ENCODE data around the gene SRP72. TPM values are rescaled to one million over a fixed set of nuclear protein-coding genes. Genes with fewer than 3 reads are reported as not detected.
A peak's percentile ranks its signal among the peaks of the same experiment; 100 is the strongest.

Gene SRP72, protein sequence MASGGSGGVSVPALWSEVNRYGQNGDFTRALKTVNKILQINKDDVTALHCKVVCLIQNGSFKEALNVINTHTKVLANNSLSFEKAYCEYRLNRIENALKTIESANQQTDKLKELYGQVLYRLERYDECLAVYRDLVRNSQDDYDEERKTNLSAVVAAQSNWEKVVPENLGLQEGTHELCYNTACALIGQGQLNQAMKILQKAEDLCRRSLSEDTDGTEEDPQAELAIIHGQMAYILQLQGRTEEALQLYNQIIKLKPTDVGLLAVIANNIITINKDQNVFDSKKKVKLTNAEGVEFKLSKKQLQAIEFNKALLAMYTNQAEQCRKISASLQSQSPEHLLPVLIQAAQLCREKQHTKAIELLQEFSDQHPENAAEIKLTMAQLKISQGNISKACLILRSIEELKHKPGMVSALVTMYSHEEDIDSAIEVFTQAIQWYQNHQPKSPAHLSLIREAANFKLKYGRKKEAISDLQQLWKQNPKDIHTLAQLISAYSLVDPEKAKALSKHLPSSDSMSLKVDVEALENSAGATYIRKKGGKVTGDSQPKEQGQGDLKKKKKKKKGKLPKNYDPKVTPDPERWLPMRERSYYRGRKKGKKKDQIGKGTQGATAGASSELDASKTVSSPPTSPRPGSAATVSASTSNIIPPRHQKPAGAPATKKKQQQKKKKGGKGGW
- 102 TPM for total RNA-seq (ENCODE audit: unreplicated experiment)
- long read RNA-seq, partial matches to known transcripts = 66 of 75 reads
- long read RNA-seq, other reads (novel, unspliced or antisense) = 6 of 75 reads

DNA sequence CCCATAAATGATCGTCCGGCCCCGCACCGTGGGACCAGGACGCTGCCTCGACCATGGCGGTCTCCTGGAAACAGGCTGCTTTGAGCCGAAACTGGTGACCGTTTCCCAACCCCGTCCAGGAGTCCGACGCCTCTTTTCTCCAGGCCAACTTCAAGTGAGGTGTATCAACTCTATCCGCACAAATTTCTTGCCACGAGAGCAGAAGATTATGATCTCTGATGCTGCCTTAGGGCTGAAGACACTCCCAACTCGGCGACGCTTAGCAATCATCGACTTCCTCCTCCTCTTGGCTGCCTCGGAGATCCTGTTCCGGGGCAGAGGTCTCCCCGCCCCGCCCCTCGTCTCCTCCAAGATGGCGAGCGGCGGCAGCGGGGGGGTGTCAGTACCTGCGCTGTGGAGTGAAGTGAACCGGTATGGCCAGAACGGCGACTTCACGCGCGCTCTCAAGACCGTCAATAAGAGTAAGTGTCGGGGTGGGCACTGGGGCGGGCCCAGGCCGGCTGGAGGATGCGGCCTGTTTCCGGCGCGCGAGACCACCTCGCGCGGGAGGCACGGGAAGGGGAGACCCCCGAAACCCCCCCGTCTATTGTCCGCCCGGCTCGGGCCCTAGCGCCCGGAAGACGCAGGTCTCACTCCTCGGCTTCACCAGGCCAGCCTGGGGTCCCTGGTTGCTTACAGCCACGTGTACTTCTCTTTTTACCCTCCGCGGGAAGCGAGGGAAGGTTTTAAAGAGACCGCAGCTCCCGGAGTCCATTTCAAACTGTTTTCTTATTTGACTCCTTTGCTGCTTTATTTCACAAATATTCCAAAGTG, at the start of gene SRP72:
Gene SRP72, plus strand, starts transcription at position 334 of the 813 bp plus-strand sequence. Its CDS starts 19 bp downstream, at position 353.
- Mint-ChIP-seq H3K36me3 (ENCODE audit: unreplicated experiment) (no peaks in the 10 kb centered on the region), H3K27me3 (ENCODE audit: unreplicated experiment) (peaks cover 6% of the 10 kb centered on the region), H3K4me3 (ENCODE audit: unreplicated experiment) (peak within 1 kb of the TSS; percentile 94), H3K9me3 (ENCODE audit: unreplicated experiment) (peaks cover 4% of the 10 kb centered on the region), H3K27ac (ENCODE audit: unreplicated experiment) (peak within 1 kb of the TSS; percentile 98), H3K4me1 (ENCODE audit: low read depth, unreplicated experiment) (peaks cover 15% of the 10 kb centered on the region)
- no peak for TF ChIP-seq CTCF (IDR thresholded peaks at IDR 0.05; ENCODE audit: partially characterized antibody, unreplicated experiment)
- peak; percentile 90 for DNase-seq

GRCh38 chr4:56424176-56424575, 43.2 kb upstream of the SRP72 start:
- Mint-ChIP-seq H3K36me3 (ENCODE audit: unreplicated experiment) (no peaks in the 10 kb centered on the region), H3K27ac (ENCODE audit: unreplicated experiment) (no peak overlapping the region), H3K4me3 (ENCODE audit: unreplicated experiment) (no peak overlapping the region), H3K27me3 (ENCODE audit: unreplicated experiment) (no peaks in the 10 kb centered on the region), H3K4me1 (ENCODE audit: low read depth, unreplicated experiment) (no peaks in the 10 kb centered on the region), H3K9me3 (ENCODE audit: unreplicated experiment) (peaks cover 1% of the 10 kb centered on the region)
- DNase-seq = no peak
- TF ChIP-seq CTCF (IDR thresholded peaks at IDR 0.05; ENCODE audit: partially characterized antibody, unreplicated experiment) = no peak

DNA sequence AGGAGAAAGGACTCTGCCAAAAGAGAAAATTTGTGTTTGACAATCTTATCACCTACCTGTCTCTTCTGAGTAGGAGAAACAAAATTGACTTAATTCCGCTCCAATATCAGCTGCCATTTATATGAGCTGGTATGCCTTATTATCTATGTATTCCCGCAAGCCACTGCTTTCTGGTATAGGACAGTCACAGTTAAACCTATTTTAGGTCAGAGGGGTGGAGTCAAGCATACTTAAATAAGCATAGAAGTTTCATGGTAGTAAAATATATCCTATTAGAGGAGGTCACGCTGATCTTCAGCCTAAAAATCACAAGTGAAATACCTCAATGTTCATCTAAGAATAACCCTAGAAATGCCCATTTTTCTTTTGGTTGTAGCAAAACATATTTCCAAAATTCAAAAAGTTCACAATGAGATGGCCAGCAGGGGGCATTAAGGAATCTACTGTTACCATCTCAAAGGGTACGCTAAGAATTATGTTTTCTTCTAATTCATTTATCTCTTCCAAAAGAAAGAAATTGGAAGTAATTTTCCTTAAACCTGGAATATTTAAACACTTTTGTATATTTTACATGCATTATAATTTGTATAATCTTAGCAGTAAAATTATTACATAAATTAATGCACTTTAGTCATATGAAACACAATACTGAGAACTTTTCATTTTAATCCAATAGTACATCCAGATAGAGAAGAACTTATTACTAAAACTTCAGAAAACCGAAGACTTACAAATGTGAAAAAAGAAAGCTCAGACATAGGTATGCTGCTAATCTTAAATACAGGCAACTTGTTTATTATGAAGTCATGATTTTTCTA, 42.5 kb upstream of the SRP72 start:
- Mint-ChIP-seq H3K4me3 (ENCODE audit: unreplicated experiment) (no peak overlapping the region), H3K4me1 (ENCODE audit: low read depth, unreplicated experiment) (no peaks in the 10 kb centered on the region), H3K27ac (ENCODE audit: unreplicated experiment) (no peak overlapping the region), H3K27me3 (ENCODE audit: unreplicated experiment) (no peaks in the 10 kb centered on the region), H3K36me3 (ENCODE audit: unreplicated experiment) (no peaks in the 10 kb centered on the region), H3K9me3 (ENCODE audit: unreplicated experiment) (peaks cover 1% of the 10 kb centered on the region)
- DNase-seq = no peak
- peak; percentile 78 for TF ChIP-seq CTCF (IDR thresholded peaks at IDR 0.05; ENCODE audit: partially characterized antibody, unreplicated experiment)

GRCh38 chr4:56425518-56425917, 41.9 kb upstream of the SRP72 start:
- peaks cover 1% of the 10 kb centered on the region for H3K9me3 Mint-ChIP-seq (ENCODE audit: unreplicated experiment)
- no peak for TF ChIP-seq CTCF (IDR thresholded peaks at IDR 0.05; ENCODE audit: partially characterized antibody, unreplicated experiment)
- H3K27me3 Mint-ChIP-seq (ENCODE audit: unreplicated experiment) = no peaks in the 10 kb centered on the region
- no peaks in the 10 kb centered on the region for H3K4me1 Mint-ChIP-seq (ENCODE audit: low read depth, unreplicated experiment)
- no peak overlapping the region for H3K27ac Mint-ChIP-seq (ENCODE audit: unreplicated experiment)
- no peak for DNase-seq
- no peaks in the 10 kb centered on the region for H3K36me3 Mint-ChIP-seq (ENCODE audit: unreplicated experiment)
- H3K4me3 Mint-ChIP-seq (ENCODE audit: unreplicated experiment) = no peak overlapping the region
